Measurements from ENCODE around the gene GSAP. TPM values are rescaled to one million over a fixed set of nuclear protein-coding genes. Genes with fewer than 3 reads are reported as not detected.
"Not testable (repeated sequence)": the region's sequence is repeated elsewhere in the genome, so short reads cannot be mapped to it uniquely, and the experiment has no call there.

The GSAP gene
- total RNA-seq, 4 donors from 2014 or later = 20.8 to 29.1 (median 24.4) TPM

GRCh38 chr7:77346441-77346840 lies 69.7 kb downstream of the GSAP start:
- ATAC-seq (ENCODE audit: low FRiP score) (no peak), DNase-seq (ENCODE audit: low spot score) (no peak)
- TF ChIP-seq CTCF (IDR thresholded peaks at IDR 0.05) = no peak

- not testable (repeated sequence) for DNase-seq (ENCODE audit: low spot score); ATAC-seq (ENCODE audit: low FRiP score)
Observed at GRCh38 chr7:77345426-77345825, 70.7 kb downstream of the GSAP start.

GRCh38 chr7:77339726-77340125 lies 76.4 kb downstream of the GSAP start:
- no peak for TF ChIP-seq CTCF (IDR thresholded peaks at IDR 0.05)
- ATAC-seq (ENCODE audit: low FRiP score) (no peak), DNase-seq (ENCODE audit: low spot score) (no peak)

GRCh38 chr7:77338883-77339629 lies 77.1 kb downstream of the GSAP start:
- no peak for TF ChIP-seq CTCF (IDR thresholded peaks at IDR 0.05)
- ATAC-seq (ENCODE audit: low FRiP score) = peak; percentile 14

GRCh38 chr7:77338260-77338659 lies 77.9 kb downstream of the GSAP start:
- ATAC-seq (ENCODE audit: low FRiP score) = no peak
- no peak for DNase-seq (ENCODE audit: low spot score)
- TF ChIP-seq CTCF (IDR thresholded peaks at IDR 0.05) = no peak

More at GRCh38 chr7:77338883-77339629, 77.1 kb downstream of the GSAP start:
- DNase-seq (ENCODE audit: low spot score) = no peak

- TF ChIP-seq CTCF (IDR thresholded peaks at IDR 0.05) = no peak
- no peak for ATAC-seq (ENCODE audit: low FRiP score)
- DNase-seq (ENCODE audit: low spot score) = no peak
Observed at GRCh38 chr7:77337456-77337990, 78.6 kb downstream of the GSAP start.

- no peak for TF ChIP-seq CTCF (IDR thresholded peaks at IDR 0.05)
- ATAC-seq (ENCODE audit: low FRiP score) (no peak), DNase-seq (ENCODE audit: low spot score) (no peak)
Observed at GRCh38 chr7:77335581-77335980, 80.6 kb downstream of the GSAP start.

GRCh38 chr7:77334039-77334438 lies 82.1 kb downstream of the GSAP start:
- not testable (repeated sequence) for ATAC-seq (ENCODE audit: low FRiP score); DNase-seq (ENCODE audit: low spot score)

Data from omental fat pad (tissue), 4 donors.